GM18507 (cell line): ENCODE measurements around the gene SLC23A1.
A peak's percentile ranks its signal among the peaks of the same experiment; 100 is the strongest.
"Not testable (repeated sequence)": the region's sequence is repeated elsewhere in the genome, so short reads cannot be mapped to it uniquely, and the experiment has no call there.

Experiments used
- DNase-seq: peaks from one replicate; pipeline ENCODE4 v3.0.0; 2011; ENCODE audit warnings: low read depth; ENCODE audit not compliant: insufficient read length; ENCODE audit errors: extremely low spot score
- FAIRE-seq: peaks from 2 replicates; lab custom pipeline; 2011; peaks lifted over from hg19 to GRCh38; lab: Jason Lieb, UNC

SLC23A1 gene

GRCh38 chr5:139377226-139377625 lies 5.9 kb downstream of the SLC23A1 start:
- DNase-seq (no peak), FAIRE-seq (no peak)

GRCh38 chr5:139376364-139376763 lies 6.7 kb downstream of the SLC23A1 start:
- DNase-seq (no peak), FAIRE-seq (no peak)

- FAIRE-seq = no peak
- DNase-seq = no peak
These were observed 8.2 kb downstream of the SLC23A1 start for GRCh38 chr5:139374909-139375308.

GRCh38 chr5:139371482-139372435 lies 11.3 kb downstream of the SLC23A1 start:
- no peak for FAIRE-seq

GRCh38 chr5:139369181-139369580 lies 13.9 kb downstream of the SLC23A1 start:
- no peak for DNase-seq
- no peak for FAIRE-seq

More at GRCh38 chr5:139371482-139372435, 11.3 kb downstream of the SLC23A1 start:
- no peak for DNase-seq

- DNase-seq (no peak), FAIRE-seq (no peak)
These were observed 14.5 kb downstream of the SLC23A1 start for GRCh38 chr5:139368613-139369012.

- no peak for FAIRE-seq
- DNase-seq = no peak
These were observed 18.6 kb downstream of the SLC23A1 start for GRCh38 chr5:139364466-139364865.

GRCh38 chr5:139363937-139364336 lies 19.2 kb downstream of the SLC23A1 start:
- DNase-seq (no peak), FAIRE-seq (no peak)

- FAIRE-seq = no peak
- no peak for DNase-seq
These were observed 21.2 kb downstream of the SLC23A1 start for GRCh38 chr5:139361835-139362429.

- DNase-seq (no peak), FAIRE-seq (no peak)
These were observed 22.7 kb downstream of the SLC23A1 start for GRCh38 chr5:139360384-139360783.

GRCh38 chr5:139358064-139358463 lies 25.0 kb downstream of the SLC23A1 start:
- FAIRE-seq (no peak), DNase-seq (no peak)

- not testable (repeated sequence) for FAIRE-seq, DNase-seq
These were observed 27.2 kb downstream of the SLC23A1 start for GRCh38 chr5:139355900-139356299.

GRCh38 chr5:139354186-139354585 lies 28.9 kb downstream of the SLC23A1 start:
- no peak for DNase-seq
- FAIRE-seq = no peak

GRCh38 chr5:139347863-139348262 lies 35.2 kb downstream of the SLC23A1 start:
- DNase-seq, FAIRE-seq: not testable (repeated sequence)

- FAIRE-seq, DNase-seq: not testable (repeated sequence)
These were observed 37.7 kb downstream of the SLC23A1 start for GRCh38 chr5:139345442-139345841.

- no peak for DNase-seq
- FAIRE-seq = no peak
These were observed 38.9 kb downstream of the SLC23A1 start for GRCh38 chr5:139344177-139344576.

- DNase-seq = no peak
- no peak for FAIRE-seq
These were observed 39.6 kb downstream of the SLC23A1 start for GRCh38 chr5:139343476-139343875.

GRCh38 chr5:139342423-139342723 lies 40.7 kb downstream of the SLC23A1 start:
- DNase-seq (peak; percentile 80), FAIRE-seq (no peak)

- DNase-seq (peak; percentile 91), FAIRE-seq (peak; percentile 98)
These were observed 41.2 kb downstream of the SLC23A1 start, which contains the start of gene PAIP2 for GRCh38 chr5:139341689-139342422. PAIP2 (plus strand) TSS chr5:139341854; CDS start chr5:139363785, 21,931 bp downstream.

GRCh38 chr5:139341187-139341688 lies 41.9 kb downstream of the SLC23A1 start:
- FAIRE-seq = no peak
- DNase-seq = no peak
